Ishikawa (cell line): Measurements from ENCODE around the gene TTC9.

Experiments
- CEBPB ChIP-seq: IDR thresholded peaks from 2 replicates; pipeline ENCODE4 v1.6.1; 2012
- EP300 ChIP-seq: IDR thresholded peaks from 2 replicates; pipeline ENCODE4 v1.6.1; 2012; ENCODE audit warnings: borderline replicate concordance
- FOXM1 ChIP-seq: IDR thresholded peaks from 2 replicates; pipeline ENCODE4 v1.6.1; 2012; ENCODE audit warnings: low read depth, borderline replicate concordance
- RAD21 ChIP-seq: IDR thresholded peaks from 2 replicates; pipeline ENCODE4 v1.6.1; 2012; ENCODE audit warnings: low read depth
- TAF1 ChIP-seq: IDR thresholded peaks from 2 replicates; pipeline ENCODE4 v1.6.1; 2012; ENCODE audit warnings: low read depth, mild to moderate bottlenecking
- TEAD4 ChIP-seq: IDR thresholded peaks from 2 replicates; pipeline ENCODE4 v1.6.1; 2012
- TF ChIP-seq, protein P1 (sequence below): IDR thresholded peaks from 2 replicates; pipeline ENCODE4 v1.6.1; 2012
- TF ChIP-seq, protein P2 (sequence below): IDR thresholded peaks from 2 replicates; pipeline ENCODE4 v1.6.1; 2012; ENCODE audit warnings: low read depth, mild to moderate bottlenecking
- TF ChIP-seq, protein P3 (sequence below): IDR thresholded peaks from 2 replicates; pipeline ENCODE4 v1.6.1; 2012

DNA sequence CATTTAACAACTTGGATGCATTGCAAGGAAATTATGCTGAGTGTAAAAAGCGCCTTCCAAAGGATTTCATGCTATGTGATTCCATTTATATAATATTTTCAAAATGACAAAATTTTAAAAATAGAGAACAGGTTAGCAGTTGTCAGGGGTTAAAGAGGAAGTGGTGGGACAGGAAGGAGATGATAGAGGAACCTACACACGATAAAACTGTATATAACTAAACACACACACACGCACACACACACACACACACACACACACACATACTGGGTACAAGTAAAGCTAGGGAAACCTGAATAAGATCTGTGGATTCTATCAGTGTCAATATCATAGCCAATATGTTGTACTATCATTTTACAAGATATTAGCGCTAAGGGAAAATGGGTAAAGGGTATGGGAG lies 17.2 kb downstream of the TTC9 start:
- TF ChIP-seq TEAD4 (no peak), CEBPB (no peak), TAF1 (no peak), EP300 (no peak), RAD21 (no peak), FOXM1 (no peak)
- TF ChIP-seq, protein P1, sequence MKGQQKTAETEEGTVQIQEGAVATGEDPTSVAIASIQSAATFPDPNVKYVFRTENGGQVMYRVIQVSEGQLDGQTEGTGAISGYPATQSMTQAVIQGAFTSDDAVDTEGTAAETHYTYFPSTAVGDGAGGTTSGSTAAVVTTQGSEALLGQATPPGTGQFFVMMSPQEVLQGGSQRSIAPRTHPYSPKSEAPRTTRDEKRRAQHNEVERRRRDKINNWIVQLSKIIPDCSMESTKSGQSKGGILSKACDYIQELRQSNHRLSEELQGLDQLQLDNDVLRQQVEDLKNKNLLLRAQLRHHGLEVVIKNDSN: no peak
- TF ChIP-seq, protein P2, sequence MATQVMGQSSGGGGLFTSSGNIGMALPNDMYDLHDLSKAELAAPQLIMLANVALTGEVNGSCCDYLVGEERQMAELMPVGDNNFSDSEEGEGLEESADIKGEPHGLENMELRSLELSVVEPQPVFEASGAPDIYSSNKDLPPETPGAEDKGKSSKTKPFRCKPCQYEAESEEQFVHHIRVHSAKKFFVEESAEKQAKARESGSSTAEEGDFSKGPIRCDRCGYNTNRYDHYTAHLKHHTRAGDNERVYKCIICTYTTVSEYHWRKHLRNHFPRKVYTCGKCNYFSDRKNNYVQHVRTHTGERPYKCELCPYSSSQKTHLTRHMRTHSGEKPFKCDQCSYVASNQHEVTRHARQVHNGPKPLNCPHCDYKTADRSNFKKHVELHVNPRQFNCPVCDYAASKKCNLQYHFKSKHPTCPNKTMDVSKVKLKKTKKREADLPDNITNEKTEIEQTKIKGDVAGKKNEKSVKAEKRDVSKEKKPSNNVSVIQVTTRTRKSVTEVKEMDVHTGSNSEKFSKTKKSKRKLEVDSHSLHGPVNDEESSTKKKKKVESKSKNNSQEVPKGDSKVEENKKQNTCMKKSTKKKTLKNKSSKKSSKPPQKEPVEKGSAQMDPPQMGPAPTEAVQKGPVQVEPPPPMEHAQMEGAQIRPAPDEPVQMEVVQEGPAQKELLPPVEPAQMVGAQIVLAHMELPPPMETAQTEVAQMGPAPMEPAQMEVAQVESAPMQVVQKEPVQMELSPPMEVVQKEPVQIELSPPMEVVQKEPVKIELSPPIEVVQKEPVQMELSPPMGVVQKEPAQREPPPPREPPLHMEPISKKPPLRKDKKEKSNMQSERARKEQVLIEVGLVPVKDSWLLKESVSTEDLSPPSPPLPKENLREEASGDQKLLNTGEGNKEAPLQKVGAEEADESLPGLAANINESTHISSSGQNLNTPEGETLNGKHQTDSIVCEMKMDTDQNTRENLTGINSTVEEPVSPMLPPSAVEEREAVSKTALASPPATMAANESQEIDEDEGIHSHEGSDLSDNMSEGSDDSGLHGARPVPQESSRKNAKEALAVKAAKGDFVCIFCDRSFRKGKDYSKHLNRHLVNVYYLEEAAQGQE: no peak
- TF ChIP-seq, protein P3, sequence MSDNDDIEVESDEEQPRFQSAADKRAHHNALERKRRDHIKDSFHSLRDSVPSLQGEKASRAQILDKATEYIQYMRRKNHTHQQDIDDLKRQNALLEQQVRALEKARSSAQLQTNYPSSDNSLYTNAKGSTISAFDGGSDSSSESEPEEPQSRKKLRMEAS: no peak
